ENCODE results near the gene TNS1. TPM values are rescaled to one million over a fixed set of nuclear protein-coding genes. Genes with fewer than 3 reads are reported as not detected.

TNS1 gene
- total RNA-seq, 1 experiment from 2014 or later, result 0.49 TPM

DNA sequence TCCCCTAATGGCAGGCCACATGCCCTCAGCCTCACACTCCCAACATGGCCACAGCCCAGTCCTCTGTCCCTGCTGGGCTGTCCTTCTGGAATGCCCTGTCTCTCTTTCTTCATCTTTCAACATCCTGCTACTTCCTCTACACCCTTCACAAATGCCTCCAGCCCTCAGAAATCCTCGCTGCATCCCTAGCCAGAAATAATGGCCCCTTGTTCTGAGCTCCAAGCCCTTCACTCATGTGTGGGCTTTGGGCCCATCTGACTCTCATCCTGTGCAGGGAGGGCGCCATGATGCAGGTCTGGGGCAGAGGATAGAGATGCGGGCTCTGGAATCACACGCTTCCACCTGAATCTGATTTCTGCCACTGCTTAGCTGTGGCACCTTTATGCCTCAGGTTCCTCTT, 181.9 kb downstream of the TNS1 start:
- DNase-seq (ENCODE audit: low read depth, low spot score) (no peak), ATAC-seq (no peak)
- H3K36me3 ChIP-seq (ENCODE audit: control insufficient read depth, insufficient read depth, low read length), result no peaks in the 10 kb centered on the region
- no peaks in the 10 kb centered on the region for H3K9me3 ChIP-seq (ENCODE audit: control insufficient read depth, insufficient read depth, low read depth, low read length)
- no peaks in the 10 kb centered on the region for H3K4me1 ChIP-seq (ENCODE audit: control insufficient read depth, insufficient read depth, low read length)
- ChIA-PET CTCF (no interaction called here), POLR2A (no interaction called here)
- no peaks in the 10 kb centered on the region; the same call in 1 of the 2 replicates for H3K27me3 ChIP-seq (ENCODE audit: control insufficient read depth, insufficient read depth, low read length)
- BruUV-seq (replicated peaks), result no TSS peak
- in situ Hi-C loops (cut with HindIII; ENCODE audit: low pct_unique_long_range_greater_than_20kb, low sequenced_read_pairs) (no loop called here), intact Hi-C loops (cut with micrococcal nuclease; ENCODE audit: unreplicated experiment) (no loop called here)
- no peak overlapping the region for H3K4me3 ChIP-seq (ENCODE audit: low read depth in 2 of 2, low read length in 2 of 2)
- TF ChIP-seq, protein P1, sequence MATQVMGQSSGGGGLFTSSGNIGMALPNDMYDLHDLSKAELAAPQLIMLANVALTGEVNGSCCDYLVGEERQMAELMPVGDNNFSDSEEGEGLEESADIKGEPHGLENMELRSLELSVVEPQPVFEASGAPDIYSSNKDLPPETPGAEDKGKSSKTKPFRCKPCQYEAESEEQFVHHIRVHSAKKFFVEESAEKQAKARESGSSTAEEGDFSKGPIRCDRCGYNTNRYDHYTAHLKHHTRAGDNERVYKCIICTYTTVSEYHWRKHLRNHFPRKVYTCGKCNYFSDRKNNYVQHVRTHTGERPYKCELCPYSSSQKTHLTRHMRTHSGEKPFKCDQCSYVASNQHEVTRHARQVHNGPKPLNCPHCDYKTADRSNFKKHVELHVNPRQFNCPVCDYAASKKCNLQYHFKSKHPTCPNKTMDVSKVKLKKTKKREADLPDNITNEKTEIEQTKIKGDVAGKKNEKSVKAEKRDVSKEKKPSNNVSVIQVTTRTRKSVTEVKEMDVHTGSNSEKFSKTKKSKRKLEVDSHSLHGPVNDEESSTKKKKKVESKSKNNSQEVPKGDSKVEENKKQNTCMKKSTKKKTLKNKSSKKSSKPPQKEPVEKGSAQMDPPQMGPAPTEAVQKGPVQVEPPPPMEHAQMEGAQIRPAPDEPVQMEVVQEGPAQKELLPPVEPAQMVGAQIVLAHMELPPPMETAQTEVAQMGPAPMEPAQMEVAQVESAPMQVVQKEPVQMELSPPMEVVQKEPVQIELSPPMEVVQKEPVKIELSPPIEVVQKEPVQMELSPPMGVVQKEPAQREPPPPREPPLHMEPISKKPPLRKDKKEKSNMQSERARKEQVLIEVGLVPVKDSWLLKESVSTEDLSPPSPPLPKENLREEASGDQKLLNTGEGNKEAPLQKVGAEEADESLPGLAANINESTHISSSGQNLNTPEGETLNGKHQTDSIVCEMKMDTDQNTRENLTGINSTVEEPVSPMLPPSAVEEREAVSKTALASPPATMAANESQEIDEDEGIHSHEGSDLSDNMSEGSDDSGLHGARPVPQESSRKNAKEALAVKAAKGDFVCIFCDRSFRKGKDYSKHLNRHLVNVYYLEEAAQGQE (IDR thresholded peaks at IDR 0.05; ENCODE audit: insufficient read depth in 1 of 2, low read depth in 2 of 2, low read length in 1 of 2), result no peak
- TF ChIP-seq SIN3A (IDR thresholded peaks at IDR 0.05; ENCODE audit: borderline replicate concordance, insufficient read depth, low read depth, low read length) (no peak), POLR2AphosphoS5 (IDR thresholded peaks at IDR 0.05; ENCODE audit: low read depth, low read length) (no peak), TCF7L2 (IDR thresholded peaks at IDR 0.05; ENCODE audit: low read depth, low read length) (no peak)
- TF ChIP-seq, protein P2, sequence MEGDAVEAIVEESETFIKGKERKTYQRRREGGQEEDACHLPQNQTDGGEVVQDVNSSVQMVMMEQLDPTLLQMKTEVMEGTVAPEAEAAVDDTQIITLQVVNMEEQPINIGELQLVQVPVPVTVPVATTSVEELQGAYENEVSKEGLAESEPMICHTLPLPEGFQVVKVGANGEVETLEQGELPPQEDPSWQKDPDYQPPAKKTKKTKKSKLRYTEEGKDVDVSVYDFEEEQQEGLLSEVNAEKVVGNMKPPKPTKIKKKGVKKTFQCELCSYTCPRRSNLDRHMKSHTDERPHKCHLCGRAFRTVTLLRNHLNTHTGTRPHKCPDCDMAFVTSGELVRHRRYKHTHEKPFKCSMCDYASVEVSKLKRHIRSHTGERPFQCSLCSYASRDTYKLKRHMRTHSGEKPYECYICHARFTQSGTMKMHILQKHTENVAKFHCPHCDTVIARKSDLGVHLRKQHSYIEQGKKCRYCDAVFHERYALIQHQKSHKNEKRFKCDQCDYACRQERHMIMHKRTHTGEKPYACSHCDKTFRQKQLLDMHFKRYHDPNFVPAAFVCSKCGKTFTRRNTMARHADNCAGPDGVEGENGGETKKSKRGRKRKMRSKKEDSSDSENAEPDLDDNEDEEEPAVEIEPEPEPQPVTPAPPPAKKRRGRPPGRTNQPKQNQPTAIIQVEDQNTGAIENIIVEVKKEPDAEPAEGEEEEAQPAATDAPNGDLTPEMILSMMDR (IDR thresholded peaks at IDR 0.05), result no peak
- H3K27ac ChIP-seq (ENCODE audit: low read length), result no peak overlapping the region

DNA sequence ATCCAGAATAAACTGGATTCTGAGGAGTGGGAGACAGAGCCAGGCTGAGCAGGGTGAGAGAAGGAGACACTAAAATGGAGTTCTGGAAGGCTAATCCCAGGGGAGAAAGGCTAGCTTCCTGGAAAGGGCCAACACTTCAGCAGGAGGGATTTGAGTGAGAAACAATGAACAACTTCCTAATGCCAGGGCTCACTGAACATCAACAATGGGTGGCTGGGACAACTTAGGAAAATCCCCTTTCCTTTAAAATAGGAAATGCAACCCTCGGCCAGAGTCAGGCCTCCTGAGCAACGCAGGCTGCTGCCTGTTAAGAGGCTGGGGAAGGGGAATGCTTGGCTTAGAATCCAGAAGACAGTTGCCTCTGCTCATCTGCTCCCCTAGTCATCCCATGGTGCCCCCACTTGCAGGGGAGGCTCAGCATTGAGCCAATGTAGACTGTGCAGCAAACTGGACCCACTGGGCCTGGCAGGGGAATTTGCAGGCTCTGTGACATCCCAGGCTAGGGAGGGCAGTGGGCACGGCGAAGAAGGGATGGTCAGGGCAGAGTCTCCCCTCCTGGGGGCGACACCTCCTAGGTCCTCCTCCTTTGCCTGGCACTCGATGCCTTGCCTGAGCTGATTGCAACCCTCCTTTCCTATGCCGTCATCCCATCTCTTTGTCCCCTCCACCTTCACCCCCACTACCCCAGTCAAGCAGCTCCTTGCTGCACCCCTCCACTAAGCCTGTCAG, 182.5 kb downstream of the TNS1 start:
- in situ Hi-C loops (cut with HindIII; ENCODE audit: low pct_unique_long_range_greater_than_20kb, low sequenced_read_pairs) (no loop called here), intact Hi-C loops (cut with micrococcal nuclease; ENCODE audit: unreplicated experiment) (no loop called here)
- BruUV-seq (replicated peaks), result no TSS peak
- TF ChIP-seq SIN3A (IDR thresholded peaks at IDR 0.05; ENCODE audit: borderline replicate concordance, insufficient read depth, low read depth, low read length), result no peak
- TF ChIP-seq, protein P2 (IDR thresholded peaks at IDR 0.05), result no peak
- TF ChIP-seq TCF7L2 (IDR thresholded peaks at IDR 0.05; ENCODE audit: low read depth, low read length), result no peak
- TF ChIP-seq, protein P1 (IDR thresholded peaks at IDR 0.05; ENCODE audit: insufficient read depth in 1 of 2, low read depth in 2 of 2, low read length in 1 of 2), result no peak
- H3K4me1 ChIP-seq (ENCODE audit: control insufficient read depth, insufficient read depth, low read length), result no peaks in the 10 kb centered on the region
- ChIA-PET CTCF (no interaction called here), POLR2A (no interaction called here)
- no peaks in the 10 kb centered on the region; the same call in 1 of the 2 replicates for H3K27me3 ChIP-seq (ENCODE audit: control insufficient read depth, insufficient read depth, low read length)
- no peaks in the 10 kb centered on the region for H3K9me3 ChIP-seq (ENCODE audit: control insufficient read depth, insufficient read depth, low read depth, low read length)
- no peaks in the 10 kb centered on the region for H3K36me3 ChIP-seq (ENCODE audit: control insufficient read depth, insufficient read depth, low read length)
- H3K4me3 ChIP-seq (ENCODE audit: low read depth in 2 of 2, low read length in 2 of 2), result no peak overlapping the region
- ATAC-seq, result peak; percentile 11; the same call in 1 of the 2 replicates
- H3K27ac ChIP-seq (ENCODE audit: low read length), result no peak overlapping the region
- no peak for DNase-seq (ENCODE audit: low read depth, low spot score)

Data from Panc1 (cell line).